ENCODE measurements around the gene CTIF. TPM values are rescaled to one million over a fixed set of nuclear protein-coding genes. Genes with fewer than 3 reads are reported as not detected.
"Not testable (repeated sequence)": the region's sequence is repeated elsewhere in the genome, so short reads cannot be mapped to it uniquely, and the experiment has no call there.

The CTIF gene
- total RNA-seq, 3 donors from 2014 or later, result 4.3 to 5.3 (median 4.6) TPM

DNA sequence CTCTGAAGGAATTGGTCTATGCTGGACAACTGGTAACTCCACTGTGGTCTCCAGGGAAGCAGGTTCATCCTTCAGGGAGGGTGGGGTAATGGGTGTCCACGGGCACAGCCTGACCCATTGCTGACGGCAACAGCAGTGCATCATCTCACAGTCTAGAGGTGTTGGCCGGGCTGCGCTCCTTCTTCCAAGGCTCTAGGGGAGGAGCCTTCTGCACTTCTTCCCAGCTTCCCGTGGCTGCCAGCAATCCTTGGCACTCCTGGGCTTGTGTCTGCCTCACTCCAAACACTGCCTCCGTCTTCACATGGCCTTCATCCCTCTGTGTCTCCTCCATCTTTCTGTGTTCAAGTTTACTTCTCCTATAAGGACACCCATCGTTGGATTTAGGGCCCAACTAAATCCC is 166.2 kb downstream of the CTIF start:
- Mint-ChIP-seq H3K27me3 (ENCODE audit: low read depth) (no peaks in the 10 kb centered on the region), H3K36me3 (ENCODE audit: insufficient read depth) (no peaks in the 10 kb centered on the region), H3K9me3 (no peaks in the 10 kb centered on the region), H3K4me3 (no peak overlapping the region), H3K4me1 (ENCODE audit: low read depth) (no peaks in the 10 kb centered on the region)
- ATAC-seq (no peak), DNase-seq (no peak)

DNA sequence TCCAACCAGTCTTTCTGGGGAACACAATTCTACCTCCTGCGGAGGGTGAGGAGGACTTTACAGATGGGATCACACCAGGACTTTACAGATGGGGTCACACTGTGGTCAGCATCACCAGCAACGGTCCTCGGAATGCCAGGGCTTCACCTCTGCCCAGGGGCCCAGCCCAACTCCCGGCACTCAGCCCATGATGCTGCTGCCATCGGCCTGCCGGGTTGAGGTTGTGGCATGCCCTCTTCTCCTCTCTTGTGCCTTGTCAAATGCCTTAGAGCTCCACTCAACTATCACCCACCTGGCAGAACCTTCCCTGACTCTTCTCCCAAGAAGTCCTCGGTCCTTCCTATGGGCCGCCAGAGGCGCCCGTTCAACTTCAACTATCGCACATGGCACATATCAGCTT is 166.7 kb downstream of the CTIF start:
- H3K36me3 Mint-ChIP-seq (ENCODE audit: insufficient read depth), result no peaks in the 10 kb centered on the region
- ATAC-seq, result no peak

DNA sequence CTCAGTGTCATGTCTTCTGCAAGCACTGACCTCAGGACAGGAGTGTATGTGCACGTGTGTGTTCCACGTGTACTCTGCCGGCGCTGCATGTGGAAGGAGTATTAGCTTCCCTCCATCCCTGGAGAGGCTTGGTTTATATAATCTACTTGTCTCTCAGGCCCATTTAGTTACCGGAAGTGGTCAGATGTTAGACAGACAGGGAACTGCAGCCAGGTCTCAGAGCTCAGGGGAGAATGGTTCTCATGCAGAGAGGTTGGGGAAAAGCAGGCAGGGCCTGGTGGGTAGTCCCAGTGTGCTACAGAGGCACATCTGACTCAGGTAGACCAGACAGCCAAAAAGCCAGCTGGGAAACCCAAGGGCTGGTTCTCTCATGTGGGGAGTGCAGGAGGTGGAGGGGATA is 167.9 kb downstream of the CTIF start:
- Mint-ChIP-seq H3K9me3 (no peaks in the 10 kb centered on the region), H3K36me3 (ENCODE audit: insufficient read depth) (no peaks in the 10 kb centered on the region), H3K4me1 (ENCODE audit: low read depth) (no peaks in the 10 kb centered on the region), H3K27me3 (ENCODE audit: low read depth) (no peaks in the 10 kb centered on the region), H3K4me3 (no peak overlapping the region)
- DNase-seq (no peak), ATAC-seq (no peak)

More for the DNA sequence above, 166.7 kb downstream of the CTIF start:
- Mint-ChIP-seq H3K9me3 (no peaks in the 10 kb centered on the region), H3K4me3 (no peak overlapping the region), H3K4me1 (ENCODE audit: low read depth) (no peaks in the 10 kb centered on the region), H3K27me3 (ENCODE audit: low read depth) (no peaks in the 10 kb centered on the region)
- no peak for DNase-seq

DNA sequence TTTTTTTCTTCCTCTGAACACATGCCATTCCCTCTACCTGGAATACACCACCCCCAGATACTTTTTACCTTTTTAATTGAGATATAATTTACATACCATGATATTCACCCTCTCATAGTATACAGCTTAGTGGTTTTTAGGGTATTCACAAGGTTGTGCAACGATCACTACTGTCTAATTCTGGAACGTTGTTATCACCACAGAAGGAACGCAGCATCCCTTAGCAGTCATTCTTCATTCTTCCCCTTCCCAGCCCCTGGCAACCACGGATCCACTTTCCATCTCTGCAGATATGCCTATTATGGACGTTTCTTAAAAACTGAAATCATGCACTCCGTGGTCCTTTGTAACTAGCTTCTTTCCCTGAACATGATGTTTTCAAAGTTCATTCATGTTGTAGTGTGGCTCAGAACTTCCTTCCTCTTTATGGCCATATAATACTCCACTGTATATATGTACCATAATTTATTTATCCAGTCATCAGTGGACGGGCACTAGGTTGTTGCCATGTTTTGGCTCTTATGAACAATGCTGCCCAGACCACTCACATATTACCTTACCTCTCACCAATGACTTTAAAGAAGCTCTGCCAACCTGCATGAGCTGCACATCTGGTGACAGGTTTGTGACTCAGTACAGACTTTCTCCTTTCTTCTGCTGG is 168.9 kb downstream of the CTIF start:
- Mint-ChIP-seq H3K4me3 (no peak overlapping the region), H3K36me3 (ENCODE audit: insufficient read depth) (no peaks in the 10 kb centered on the region), H3K4me1 (ENCODE audit: low read depth) (no peaks in the 10 kb centered on the region), H3K27me3 (ENCODE audit: low read depth) (no peaks in the 10 kb centered on the region), H3K9me3 (no peaks in the 10 kb centered on the region)
- DNase-seq, result no peak
- ATAC-seq, result no peak

DNA sequence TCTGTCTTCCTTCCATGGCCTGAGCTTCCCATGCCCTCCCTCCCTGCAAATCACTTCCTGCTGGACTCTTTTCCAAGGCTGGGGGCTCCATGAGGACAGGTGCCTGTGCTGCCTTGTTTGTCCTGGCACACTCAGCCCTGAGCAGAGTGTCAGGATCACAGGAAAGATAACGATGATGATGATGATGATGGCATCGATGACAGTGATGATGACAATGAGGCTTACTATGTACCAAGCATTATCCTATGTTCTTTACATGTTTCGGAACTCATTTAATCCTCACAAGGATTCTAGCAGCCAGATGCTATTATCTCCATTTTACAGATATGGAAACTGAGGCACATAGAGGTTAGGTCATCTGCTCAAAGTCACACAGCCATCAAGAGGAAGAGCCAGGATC is 170.0 kb downstream of the CTIF start:
- Mint-ChIP-seq H3K4me1 (ENCODE audit: low read depth) (no peaks in the 10 kb centered on the region), H3K4me3 (no peak overlapping the region), H3K27me3 (ENCODE audit: low read depth) (no peaks in the 10 kb centered on the region), H3K9me3 (no peaks in the 10 kb centered on the region), H3K36me3 (ENCODE audit: insufficient read depth) (no peaks in the 10 kb centered on the region)
- ATAC-seq (no peak), DNase-seq (no peak)

DNA sequence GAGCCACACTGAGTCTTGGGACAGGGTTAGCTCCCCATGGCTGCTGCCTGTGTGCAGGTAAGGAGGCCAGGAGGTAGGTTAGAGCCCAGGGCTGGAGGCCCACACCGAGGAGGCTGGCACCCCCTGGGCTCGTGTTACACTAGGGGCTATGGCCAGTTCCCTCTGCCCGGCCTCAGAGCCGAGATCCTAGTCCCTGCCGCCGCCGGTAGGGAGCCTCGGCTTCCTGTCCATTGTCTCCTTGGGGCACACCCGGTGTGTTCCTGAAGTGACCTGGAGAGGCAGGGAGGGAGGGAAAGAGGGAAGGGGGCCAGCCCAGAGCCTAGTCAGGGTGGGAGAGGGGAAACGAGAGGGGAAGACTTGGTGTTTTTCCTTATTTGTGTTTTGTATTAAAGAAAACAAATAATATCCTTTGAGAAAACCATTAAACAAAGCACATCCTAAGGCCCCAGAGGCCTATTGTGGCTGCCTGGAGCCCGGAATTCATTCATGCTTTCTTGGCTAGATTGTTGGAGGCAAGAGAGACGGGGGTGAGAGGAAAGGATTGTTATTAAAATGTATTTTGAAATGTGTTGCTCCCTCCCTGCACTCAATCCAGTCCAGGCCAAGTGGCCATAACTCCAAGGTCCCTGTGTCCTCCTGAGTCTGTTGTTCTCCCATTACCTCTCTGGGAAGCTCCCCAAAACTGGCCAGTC is 170.7 kb downstream of the CTIF start:
- H3K4me3 Mint-ChIP-seq, result no peak overlapping the region
- H3K36me3 Mint-ChIP-seq (ENCODE audit: insufficient read depth), result no peaks in the 10 kb centered on the region
- no peaks in the 10 kb centered on the region for H3K4me1 Mint-ChIP-seq (ENCODE audit: low read depth)
- H3K9me3 Mint-ChIP-seq, result no peaks in the 10 kb centered on the region
- DNase-seq (no peak), ATAC-seq (no peak)
- no peaks in the 10 kb centered on the region for H3K27me3 Mint-ChIP-seq (ENCODE audit: low read depth)

DNA sequence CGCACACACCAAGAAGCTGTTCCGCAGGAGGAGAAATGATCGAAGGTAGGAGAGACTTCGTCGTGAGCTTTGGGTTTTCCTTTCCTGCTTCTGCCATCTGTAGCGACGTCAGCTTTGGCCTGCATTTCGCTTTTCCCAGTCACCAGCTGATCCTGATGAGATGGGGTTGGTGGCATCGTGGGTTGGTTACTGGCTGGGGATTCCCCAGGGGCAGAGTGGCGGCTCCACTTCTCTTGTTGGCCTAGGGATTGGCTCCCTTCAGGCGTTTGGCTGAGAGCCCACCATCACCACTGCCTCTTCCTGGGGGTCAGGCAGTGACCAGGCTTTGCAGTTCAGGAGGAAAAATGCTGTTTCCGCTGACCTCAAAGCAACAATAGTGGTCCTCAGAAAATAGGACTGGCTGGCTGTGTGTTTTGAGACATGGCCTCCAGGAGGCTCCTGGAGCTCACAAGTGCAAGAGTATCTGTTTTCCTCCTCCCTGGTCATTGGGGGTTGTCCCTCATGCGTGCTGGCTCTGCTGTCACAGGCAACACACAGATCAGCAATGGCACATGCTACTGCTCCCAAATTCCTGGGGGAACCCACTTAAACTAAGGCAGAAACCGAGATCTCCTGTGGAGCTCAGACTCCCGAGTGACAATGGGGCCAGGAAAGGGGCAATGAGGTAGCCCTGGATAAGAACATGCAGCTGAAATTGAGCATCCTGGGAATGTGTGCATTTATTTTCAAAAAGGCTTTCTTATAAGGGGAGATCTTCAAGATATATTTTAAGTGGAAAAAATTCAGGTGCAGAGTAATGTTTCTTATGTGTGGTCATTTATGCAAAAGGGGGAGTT is 173.0 kb downstream of the CTIF start:
- no peak for ATAC-seq
- H3K4me1 Mint-ChIP-seq (ENCODE audit: low read depth), result no peaks in the 10 kb centered on the region
- H3K9me3 Mint-ChIP-seq, result no peaks in the 10 kb centered on the region
- H3K36me3 Mint-ChIP-seq (ENCODE audit: insufficient read depth), result no peaks in the 10 kb centered on the region
- no peaks in the 10 kb centered on the region for H3K27me3 Mint-ChIP-seq (ENCODE audit: low read depth)
- DNase-seq, result no peak
- no peak overlapping the region for H3K4me3 Mint-ChIP-seq

DNA sequence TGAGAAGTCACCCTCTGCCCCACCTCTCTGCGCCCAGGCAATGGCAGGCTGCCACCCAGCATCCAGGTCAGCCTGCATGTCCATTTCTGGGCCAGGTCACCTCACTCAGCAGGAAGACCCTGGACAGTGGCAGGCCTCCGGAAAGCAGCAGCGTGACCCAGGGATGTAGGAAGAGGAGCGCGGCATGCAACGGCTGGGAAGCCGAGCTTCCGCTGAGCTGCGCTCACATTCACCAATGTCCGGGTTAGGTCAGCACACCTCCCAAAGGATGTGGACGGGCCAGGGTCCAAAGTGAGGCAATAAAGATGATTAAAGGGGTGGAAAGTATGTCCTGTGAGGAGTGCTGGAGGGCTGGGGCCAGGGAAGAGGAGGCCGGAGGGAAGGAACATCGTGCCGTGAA is 174.5 kb downstream of the CTIF start:
- ATAC-seq (no peak), DNase-seq (no peak)
- Mint-ChIP-seq H3K27me3 (ENCODE audit: low read depth) (no peaks in the 10 kb centered on the region), H3K4me1 (ENCODE audit: low read depth) (no peaks in the 10 kb centered on the region), H3K9me3 (no peaks in the 10 kb centered on the region), H3K4me3 (no peak overlapping the region), H3K36me3 (ENCODE audit: insufficient read depth) (no peaks in the 10 kb centered on the region)

DNA sequence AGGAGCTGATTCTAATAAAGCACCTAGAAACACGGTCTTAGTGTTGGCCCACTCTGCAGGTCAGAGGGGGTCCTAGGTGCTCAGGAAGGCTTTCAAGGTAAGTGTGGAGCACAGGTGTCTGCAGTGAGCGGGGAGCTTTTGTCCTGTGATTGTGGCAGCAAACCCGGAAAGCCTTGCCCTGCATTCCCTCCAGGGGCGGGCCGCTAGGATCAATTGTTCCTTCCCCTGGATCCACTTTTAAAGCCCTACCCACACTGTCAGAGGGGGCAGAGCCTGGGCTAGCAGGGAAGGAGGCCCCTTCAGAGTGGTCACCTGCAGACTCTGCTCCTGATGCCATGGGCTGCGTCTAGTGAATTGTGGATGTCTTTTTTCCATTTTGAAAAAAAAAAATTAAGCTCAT is 176.0 kb downstream of the CTIF start:
- Mint-ChIP-seq H3K4me1 (ENCODE audit: low read depth) (no peaks in the 10 kb centered on the region), H3K9me3 (no peaks in the 10 kb centered on the region), H3K27me3 (ENCODE audit: low read depth) (no peaks in the 10 kb centered on the region), H3K4me3 (no peak overlapping the region), H3K36me3 (ENCODE audit: insufficient read depth) (no peaks in the 10 kb centered on the region)
- DNase-seq (no peak), ATAC-seq (no peak)

DNA sequence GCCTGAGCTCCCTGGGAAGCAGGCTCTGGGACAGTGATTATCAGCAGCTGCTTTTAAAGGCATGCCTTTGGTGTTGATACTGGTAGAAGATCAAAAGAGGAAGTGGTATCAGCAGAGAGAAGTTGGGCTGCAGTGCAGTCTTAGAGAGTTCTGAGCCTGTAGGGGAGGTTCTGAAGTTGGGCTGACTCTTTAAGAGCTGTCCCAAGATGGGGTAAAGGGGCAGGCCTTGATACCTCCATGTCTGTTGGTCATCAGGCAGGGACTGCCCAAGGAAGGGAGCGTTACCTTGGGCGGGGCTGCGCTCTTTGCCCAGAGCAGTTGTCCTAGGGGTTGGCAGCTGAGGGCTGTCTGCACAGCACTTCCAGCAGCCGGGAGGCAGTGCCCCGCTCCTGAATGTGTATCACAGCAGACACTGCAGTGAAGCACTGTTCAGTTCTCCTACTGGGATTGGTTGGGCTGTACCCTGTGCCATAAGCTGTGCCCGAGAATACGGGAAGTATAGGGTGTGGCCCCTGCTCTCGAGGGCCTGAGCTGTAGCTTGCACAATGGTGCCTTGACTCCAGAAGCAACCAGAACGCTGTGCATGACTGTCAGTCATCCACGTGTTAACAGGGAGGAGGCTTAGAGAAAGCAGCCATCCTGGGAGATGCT is 177.0 kb downstream of the CTIF start:
- DNase-seq, result no peak
- no peaks in the 10 kb centered on the region for H3K36me3 Mint-ChIP-seq (ENCODE audit: insufficient read depth)
- no peaks in the 10 kb centered on the region for H3K27me3 Mint-ChIP-seq (ENCODE audit: low read depth)
- H3K4me1 Mint-ChIP-seq (ENCODE audit: low read depth), result no peaks in the 10 kb centered on the region
- no peaks in the 10 kb centered on the region for H3K9me3 Mint-ChIP-seq
- ATAC-seq, result no peak
- no peak overlapping the region for H3K4me3 Mint-ChIP-seq

DNA sequence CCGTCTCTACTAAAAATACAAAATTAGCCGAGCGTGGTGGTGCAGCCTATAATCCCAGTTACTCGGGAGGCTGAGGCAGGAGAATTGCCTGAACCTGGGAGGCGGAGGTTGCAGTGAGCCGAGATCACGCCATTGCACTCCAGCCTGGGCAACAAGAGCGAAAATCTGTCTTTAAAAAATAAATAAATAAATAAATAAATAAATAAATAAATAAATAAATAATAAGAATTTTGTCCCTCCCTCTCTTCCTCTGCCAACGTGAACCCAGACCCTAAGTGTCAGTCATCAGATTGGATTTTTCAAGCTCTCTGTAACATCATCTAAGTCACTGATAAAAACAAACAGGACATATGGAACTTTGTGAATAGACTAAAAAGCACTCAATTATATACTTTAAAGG is 178.4 kb downstream of the CTIF start:
- H3K36me3 Mint-ChIP-seq (ENCODE audit: insufficient read depth); H3K27me3 Mint-ChIP-seq (ENCODE audit: low read depth); ATAC-seq; H3K9me3 Mint-ChIP-seq; DNase-seq; H3K4me1 Mint-ChIP-seq (ENCODE audit: low read depth); H3K4me3 Mint-ChIP-seq: not testable (repeated sequence)

DNA sequence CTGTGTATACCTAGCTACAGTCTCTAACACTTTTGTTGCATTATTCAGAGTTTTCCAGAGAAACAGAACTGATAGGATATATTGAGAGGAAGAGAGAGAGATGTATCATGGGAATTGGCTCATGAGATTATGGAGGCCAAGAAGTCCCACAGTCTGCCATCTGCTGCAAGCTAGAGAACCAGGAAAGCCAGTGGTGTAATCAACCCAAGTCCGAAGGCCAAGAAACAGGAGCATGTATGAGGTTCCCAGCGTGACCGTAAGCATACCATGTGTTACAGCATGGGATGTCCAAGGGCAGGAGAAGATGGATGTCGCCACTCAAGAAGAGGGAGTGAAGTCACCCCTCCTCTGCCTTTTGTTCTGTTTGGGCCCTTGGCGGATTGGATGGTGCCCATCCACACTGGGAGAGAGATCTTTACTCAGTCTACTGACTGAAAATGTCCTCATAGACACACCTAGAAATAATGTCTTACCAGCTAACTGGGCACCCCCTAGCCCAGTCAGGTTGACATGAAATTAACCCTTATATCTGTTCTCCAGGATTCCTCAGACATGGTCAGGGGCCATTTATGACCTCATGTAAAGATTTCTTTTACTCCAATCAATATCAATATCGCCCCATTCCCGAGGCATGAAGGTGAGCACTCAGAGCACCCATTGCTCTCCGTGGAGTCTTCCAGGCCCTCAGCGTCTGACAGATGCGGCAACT is 179.6 kb downstream of the CTIF start:
- Mint-ChIP-seq H3K4me3 (no peak overlapping the region), H3K36me3 (ENCODE audit: insufficient read depth) (no peaks in the 10 kb centered on the region), H3K9me3 (no peaks in the 10 kb centered on the region), H3K27me3 (ENCODE audit: low read depth) (no peaks in the 10 kb centered on the region), H3K4me1 (ENCODE audit: low read depth) (no peaks in the 10 kb centered on the region)
- DNase-seq (no peak), ATAC-seq (no peak)

DNA sequence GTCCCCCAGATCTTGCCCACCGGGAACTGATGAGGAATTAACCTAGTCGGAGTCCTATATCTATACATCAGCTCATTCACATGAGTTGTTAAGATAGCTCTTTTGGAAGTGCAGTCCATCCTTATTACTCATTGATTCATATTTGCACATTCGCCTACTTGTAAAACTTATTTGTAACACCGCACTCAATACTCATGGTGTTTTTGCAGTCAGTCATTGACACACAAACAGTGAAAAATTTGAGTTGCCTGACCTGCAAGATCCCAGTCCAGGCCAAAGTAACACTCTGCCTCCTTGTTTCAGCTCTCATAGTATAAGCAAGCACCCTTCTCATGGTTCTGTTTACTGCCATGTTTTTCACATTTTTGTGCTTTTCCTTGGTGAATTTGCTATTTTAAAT is 180.6 kb downstream of the CTIF start:
- Mint-ChIP-seq H3K36me3 (ENCODE audit: insufficient read depth) (no peaks in the 10 kb centered on the region), H3K27me3 (ENCODE audit: low read depth) (no peaks in the 10 kb centered on the region), H3K4me3 (no peak overlapping the region), H3K4me1 (ENCODE audit: low read depth) (no peaks in the 10 kb centered on the region), H3K9me3 (no peaks in the 10 kb centered on the region)
- ATAC-seq (no peak), DNase-seq (no peak)
